ENCODE measurements around the gene TMEM109.

The TMEM109 gene, protein sequence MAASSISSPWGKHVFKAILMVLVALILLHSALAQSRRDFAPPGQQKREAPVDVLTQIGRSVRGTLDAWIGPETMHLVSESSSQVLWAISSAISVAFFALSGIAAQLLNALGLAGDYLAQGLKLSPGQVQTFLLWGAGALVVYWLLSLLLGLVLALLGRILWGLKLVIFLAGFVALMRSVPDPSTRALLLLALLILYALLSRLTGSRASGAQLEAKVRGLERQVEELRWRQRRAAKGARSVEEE

DNA sequence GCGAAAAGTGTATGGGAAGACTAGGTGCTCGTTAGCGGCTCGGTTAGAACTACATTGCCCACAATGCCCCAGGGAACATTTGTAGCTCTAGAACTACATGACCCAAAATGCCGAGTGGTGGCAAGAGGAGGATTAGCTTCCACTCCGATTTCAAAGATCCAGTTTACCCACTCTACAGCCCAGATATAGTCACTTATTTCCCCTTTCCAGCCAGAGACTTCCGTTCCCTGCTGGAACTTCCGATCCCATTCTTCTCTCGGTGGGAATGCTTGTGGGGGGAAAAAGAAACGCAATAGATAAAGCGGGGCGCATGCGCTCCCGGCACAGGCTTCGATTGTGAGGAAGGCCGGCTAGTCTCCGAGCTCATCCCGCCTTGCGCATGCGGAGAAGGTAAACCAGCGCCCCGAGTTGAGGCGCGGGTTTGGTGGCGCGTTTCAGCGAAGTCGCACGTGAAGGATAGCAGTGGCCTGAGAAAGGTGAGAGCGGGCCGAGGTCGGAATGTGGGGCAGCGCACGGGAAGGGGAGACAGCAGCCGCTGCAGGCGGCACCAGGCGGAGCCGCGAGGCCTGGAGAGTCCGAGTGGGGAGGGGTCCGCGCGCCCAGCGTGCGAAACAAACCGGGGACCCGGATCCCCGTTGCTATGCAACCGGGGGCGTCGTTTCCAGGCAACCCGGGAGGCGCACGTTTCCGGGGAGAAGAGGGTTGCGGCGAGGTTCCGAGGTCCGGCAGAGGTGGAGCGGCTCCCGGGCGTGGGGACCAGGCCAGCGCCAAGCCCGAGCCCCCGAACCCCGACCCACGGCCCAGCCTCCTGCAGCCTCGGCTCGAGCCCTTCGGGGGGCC, at the start of gene TMEM109:
TMEM109 (plus strand) TSS at position 366 of the 840 bp plus-strand sequence. CDS start 5,536 bp downstream, outside the sequence.
- H3K36me3 Mint-ChIP-seq (ENCODE audit: low read depth): peaks cover 6% of the 10 kb centered on the region
- H3K9me3 Mint-ChIP-seq: no peaks in the 10 kb centered on the region
- peak within 1 kb of the TSS; percentile 95 for H3K27ac Mint-ChIP-seq
- H3K27me3 Mint-ChIP-seq (ENCODE audit: low read depth): peaks cover 6% of the 10 kb centered on the region
- H3K4me1 Mint-ChIP-seq (ENCODE audit: low read depth): peaks cover 43% of the 10 kb centered on the region
- H3K4me3 Mint-ChIP-seq: peak within 1 kb of the TSS; percentile 96

DNA sequence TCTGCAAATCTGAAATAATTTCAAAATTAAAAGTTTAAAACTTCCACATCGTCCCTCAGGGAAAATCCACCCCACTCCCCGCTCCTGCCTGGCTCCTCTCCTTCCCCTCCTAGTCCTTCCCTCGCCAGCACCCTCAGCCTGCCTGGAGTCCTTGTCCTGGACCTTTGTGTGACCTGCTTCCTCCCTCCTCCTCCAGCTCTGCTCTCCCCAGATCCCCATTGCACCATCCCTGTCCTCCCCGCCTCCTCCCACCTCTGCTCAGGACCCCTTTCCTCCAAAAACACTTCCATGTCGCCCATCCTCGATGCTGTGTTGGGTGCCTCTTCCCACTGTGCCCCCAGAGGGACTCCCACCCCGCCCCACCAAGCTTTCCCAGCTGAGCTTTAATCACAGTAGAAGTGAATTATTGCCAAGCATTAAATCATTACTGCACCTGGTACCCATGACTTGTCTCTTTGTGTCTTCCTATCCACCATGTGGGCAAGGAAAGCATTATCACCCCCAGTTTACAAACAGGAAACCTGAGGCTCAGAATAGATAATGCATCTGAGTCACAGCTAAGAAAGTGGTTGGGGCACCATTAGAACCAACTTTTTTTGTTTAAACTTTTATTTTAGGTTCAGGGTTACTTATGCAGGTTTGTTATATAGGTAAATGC, 49.0 kb upstream of the TMEM109 start:
- Mint-ChIP-seq H3K4me3 (no peak overlapping the region), H3K36me3 (ENCODE audit: low read depth) (no peaks in the 10 kb centered on the region), H3K27ac (no peak overlapping the region), H3K27me3 (ENCODE audit: low read depth) (peaks cover 11% of the 10 kb centered on the region), H3K9me3 (no peaks in the 10 kb centered on the region), H3K4me1 (ENCODE audit: low read depth) (peaks cover 3% of the 10 kb centered on the region)

DNA sequence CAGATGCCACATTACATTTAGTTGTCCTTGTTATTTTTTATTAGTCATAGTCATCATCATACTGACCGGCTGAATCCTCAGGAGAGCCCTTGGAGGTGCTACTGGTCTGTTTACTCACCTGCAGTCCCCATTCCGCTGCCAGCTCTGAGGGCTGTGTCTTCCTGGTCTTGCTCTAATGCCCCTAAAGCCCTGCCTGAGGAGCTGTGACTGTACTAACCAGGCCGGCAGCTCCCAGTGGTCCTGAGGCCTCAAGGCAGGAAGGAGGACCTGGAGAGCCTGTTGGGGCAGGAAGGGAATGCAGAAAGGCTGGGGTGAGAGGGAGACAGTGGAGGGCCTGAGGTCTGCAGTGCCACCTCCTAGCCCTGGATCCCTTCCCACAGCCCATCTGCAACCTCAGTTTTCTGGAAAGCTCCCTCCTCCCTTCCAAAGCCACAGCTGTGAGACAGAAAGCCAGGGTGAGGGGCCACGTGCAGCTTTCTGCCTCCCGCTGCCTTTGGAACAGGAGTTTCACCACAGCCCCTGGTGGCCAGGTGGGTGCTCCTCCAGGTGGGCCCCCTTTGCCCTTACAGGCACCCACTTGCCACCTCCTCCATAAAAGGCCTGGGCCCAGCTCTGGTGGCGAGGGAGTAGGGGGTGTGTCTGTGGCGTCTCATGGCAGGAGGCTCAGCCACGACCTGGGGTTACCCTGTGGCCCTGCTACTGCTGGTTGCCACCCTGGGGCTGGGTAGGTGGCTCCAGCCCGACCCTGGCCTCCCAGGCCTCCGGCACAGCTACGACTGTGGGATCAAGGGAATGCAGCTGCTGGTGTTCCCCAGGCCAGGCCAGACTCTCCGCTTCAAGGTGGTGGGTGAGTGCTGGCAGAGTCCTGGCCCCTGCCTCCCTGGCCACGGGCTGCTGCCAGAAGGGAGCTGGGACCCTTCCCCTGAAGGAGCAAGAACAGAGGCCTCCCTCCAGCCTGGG, 46.8 kb upstream of the TMEM109 start, which contains the start of gene ZP1:
ZP1 (plus strand) TSS at position 632 of the 960 bp plus-strand sequence; CDS start at position 652, 20 bp downstream.
- no peak within 1 kb of the TSS for H3K4me3 Mint-ChIP-seq
- H3K36me3 Mint-ChIP-seq (ENCODE audit: low read depth): no peaks in the 10 kb centered on the region
- H3K4me1 Mint-ChIP-seq (ENCODE audit: low read depth): peaks cover 3% of the 10 kb centered on the region
- H3K9me3 Mint-ChIP-seq: no peaks in the 10 kb centered on the region
- H3K27me3 Mint-ChIP-seq (ENCODE audit: low read depth): peaks cover 11% of the 10 kb centered on the region
- H3K27ac Mint-ChIP-seq: no peak within 1 kb of the TSS

DNA sequence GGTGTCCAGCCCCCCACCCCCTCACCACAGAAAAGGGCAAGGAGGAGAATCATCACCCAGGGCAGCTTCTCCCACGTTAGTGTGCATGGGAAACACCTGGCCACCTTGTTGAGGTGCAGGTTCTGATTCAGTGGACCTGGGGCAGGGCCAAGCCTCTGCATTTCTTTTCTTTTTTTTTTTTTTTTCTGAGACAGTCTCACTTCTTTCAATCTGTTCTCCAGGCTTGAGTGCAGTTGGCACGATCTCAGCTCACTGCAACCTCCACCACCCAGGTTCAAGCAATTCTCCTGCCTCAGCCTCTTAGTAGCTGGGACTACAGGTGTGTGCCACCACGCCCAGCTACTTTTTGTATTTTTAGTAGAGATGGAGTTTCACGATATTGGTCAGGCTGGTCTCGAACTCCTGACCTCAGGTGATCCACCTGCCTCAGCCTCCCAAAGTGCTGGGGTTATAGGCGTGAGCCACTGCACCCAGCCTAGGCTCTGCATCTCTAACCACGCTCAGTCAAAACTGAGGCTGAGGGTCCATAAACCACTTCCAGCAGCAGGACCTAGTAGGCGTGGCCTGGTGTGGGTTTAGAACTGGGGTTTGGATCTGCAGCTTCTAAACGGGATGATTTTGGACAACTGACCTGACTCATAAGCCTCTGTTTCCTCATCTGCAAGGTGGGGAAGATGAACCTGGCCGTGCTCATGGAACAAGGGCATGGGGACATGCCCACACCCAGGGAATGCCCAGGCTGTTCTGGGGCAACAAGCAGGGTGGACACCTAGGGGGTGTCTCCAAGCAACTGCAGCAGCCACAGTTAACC, 45.9 kb upstream of the TMEM109 start:
- H3K4me3 Mint-ChIP-seq: no peak overlapping the region
- no peak overlapping the region for H3K27ac Mint-ChIP-seq
- H3K27me3 Mint-ChIP-seq (ENCODE audit: low read depth): peaks cover 4% of the 10 kb centered on the region
- no peaks in the 10 kb centered on the region for H3K36me3 Mint-ChIP-seq (ENCODE audit: low read depth)
- peaks cover 5% of the 10 kb centered on the region for H3K4me1 Mint-ChIP-seq (ENCODE audit: low read depth)
- H3K9me3 Mint-ChIP-seq: no peaks in the 10 kb centered on the region

DNA sequence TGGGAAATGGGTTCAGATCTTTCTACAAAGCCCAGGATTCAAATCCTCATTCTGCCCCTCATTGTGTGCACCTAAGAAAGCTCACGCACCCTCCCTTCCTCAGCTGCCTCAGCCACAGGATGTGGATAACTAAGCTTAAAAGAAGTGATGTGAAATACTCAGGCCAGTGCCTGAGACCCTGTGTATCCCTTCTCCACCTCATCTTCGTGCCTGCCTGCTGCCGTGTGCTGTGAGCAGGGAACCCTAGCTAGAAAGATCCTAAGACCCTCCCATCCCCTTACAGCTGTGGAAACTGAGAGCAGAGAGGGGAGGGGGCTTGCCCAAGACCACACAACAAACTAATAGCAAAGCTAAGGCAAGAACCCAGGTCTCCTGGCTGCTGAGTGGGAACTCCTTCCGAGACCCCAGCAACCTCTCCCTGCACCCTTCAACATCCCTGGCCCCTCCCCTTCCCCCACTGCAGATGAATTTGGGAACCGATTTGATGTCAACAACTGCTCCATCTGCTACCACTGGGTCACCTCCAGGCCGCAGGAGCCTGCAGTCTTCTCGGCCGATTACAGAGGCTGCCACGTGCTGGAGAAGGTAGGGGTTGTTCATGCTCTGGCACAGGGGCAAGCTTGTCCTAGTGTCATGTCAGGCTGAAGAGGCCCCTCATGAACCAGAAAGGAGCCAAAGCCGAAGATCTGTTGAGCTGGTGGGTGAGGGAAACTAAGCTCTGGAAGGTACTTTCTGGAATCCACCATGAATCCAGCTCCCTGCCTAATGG, 45.1 kb upstream of the TMEM109 start:
- H3K4me3 Mint-ChIP-seq: no peak overlapping the region
- H3K27me3 Mint-ChIP-seq (ENCODE audit: low read depth): peaks cover 4% of the 10 kb centered on the region
- H3K36me3 Mint-ChIP-seq (ENCODE audit: low read depth): no peaks in the 10 kb centered on the region
- H3K27ac Mint-ChIP-seq: no peak overlapping the region
- no peaks in the 10 kb centered on the region for H3K9me3 Mint-ChIP-seq
- peaks cover 7% of the 10 kb centered on the region for H3K4me1 Mint-ChIP-seq (ENCODE audit: low read depth)

DNA sequence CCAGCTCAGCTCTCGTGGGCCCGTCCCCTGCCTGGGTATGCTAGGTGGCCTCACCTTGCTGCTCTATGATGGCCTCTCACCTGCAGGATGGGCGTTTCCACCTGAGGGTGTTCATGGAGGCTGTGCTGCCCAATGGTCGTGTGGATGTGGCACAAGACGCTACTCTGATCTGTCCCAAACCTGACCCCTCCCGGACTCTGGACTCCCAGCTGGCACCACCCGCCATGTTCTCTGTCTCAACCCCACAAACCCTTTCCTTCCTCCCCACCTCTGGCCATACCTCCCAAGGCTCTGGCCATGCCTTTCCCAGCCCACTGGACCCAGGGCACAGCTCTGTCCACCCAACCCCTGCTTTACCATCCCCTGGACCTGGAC, 44.5 kb upstream of the TMEM109 start:
- Mint-ChIP-seq H3K4me1 (ENCODE audit: low read depth) (peaks cover 7% of the 10 kb centered on the region), H3K27ac (no peak overlapping the region), H3K9me3 (no peaks in the 10 kb centered on the region), H3K4me3 (no peak overlapping the region), H3K36me3 (ENCODE audit: low read depth) (no peaks in the 10 kb centered on the region), H3K27me3 (ENCODE audit: low read depth) (peaks cover 2% of the 10 kb centered on the region)

DNA sequence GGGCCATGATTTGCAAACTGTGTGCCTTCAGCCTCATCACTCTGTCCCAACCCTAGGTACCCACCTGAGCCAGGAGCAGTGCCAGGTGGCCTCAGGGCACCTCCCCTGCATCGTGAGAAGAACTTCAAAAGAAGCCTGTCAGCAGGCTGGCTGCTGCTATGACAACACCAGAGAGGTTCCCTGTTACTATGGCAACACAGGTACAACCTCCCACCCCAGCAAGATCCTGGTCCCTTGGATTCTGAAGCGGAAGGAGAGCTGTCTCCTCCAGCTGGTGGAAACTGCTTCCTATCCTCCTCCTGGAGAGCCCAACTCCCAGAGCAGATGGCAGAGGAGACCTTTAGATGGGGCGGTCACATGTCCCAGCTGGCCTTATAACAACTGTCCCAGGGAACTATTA, 43.7 kb upstream of the TMEM109 start:
- Mint-ChIP-seq H3K27ac (no peak overlapping the region), H3K36me3 (ENCODE audit: low read depth) (no peaks in the 10 kb centered on the region), H3K4me1 (ENCODE audit: low read depth) (peaks cover 7% of the 10 kb centered on the region), H3K4me3 (no peak overlapping the region), H3K9me3 (no peaks in the 10 kb centered on the region), H3K27me3 (ENCODE audit: low read depth) (no peaks in the 10 kb centered on the region)

DNA sequence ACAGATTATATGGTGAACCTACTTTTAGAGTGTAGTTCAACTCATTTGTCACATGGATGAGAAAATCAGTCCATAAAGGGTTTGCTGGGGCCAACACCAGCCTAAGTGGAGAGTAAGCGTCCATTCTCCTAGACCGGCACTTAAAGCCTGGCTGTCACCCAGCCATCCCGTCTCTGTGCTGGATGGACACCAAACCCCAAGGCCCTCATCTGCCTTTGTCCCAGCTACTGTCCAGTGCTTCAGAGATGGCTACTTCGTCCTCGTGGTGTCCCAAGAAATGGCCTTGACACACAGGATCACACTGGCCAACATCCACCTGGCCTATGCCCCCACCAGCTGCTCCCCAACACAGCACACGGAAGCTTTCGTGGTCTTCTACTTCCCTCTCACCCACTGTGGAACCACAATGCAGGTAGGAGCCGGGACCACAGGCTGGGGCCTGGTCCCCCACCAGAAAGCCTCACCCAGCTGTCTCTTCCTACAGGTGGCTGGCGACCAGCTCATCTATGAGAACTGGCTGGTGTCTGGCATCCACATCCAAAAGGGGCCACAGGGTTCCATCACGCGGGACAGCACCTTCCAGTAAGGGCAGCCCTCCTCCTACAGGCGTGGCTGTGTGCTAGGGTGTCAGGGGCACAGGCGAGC, 43.1 kb upstream of the TMEM109 start:
- no peaks in the 10 kb centered on the region for H3K27me3 Mint-ChIP-seq (ENCODE audit: low read depth)
- H3K27ac Mint-ChIP-seq: no peak overlapping the region
- peaks cover 7% of the 10 kb centered on the region for H3K4me1 Mint-ChIP-seq (ENCODE audit: low read depth)
- H3K4me3 Mint-ChIP-seq: no peak overlapping the region
- H3K9me3 Mint-ChIP-seq: no peaks in the 10 kb centered on the region
- no peaks in the 10 kb centered on the region for H3K36me3 Mint-ChIP-seq (ENCODE audit: low read depth)

DNA sequence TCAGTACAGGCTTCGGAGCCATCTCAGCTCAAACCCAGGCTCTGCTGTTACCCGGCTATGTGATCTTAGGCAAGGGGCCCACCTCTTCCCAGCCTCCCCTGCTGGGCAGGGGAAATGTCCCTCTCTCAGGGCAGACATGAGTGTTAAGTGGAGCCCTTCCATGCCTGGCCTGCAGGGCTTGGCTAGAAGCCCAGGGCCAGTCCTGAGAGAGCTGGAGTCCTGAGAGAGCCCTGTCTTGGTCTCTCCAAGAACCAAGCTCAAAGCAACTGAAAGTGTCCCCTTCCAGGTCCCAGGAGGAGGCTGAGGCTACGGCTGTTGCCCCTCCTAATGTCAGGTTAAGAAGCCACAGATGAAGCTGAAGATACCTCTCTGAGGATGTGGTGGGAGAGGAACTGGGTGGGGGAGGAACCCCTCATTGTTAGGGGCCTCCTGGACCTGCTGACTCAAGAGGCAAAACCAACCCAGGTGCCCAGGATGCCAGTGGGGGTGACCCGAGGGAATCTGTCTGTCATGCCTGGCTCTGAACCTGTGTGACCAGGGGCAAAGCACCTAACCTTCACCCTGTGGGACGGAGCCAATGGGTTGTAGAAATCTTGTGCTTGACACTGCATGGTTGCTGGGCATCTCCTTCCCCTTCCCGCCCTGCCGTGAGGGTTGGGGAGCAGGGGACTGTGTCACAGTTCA, 42.4 kb upstream of the TMEM109 start:
- H3K27ac Mint-ChIP-seq: no peak overlapping the region
- peaks cover 7% of the 10 kb centered on the region for H3K4me1 Mint-ChIP-seq (ENCODE audit: low read depth)
- H3K4me3 Mint-ChIP-seq: no peak overlapping the region
- H3K36me3 Mint-ChIP-seq (ENCODE audit: low read depth): no peaks in the 10 kb centered on the region
- H3K27me3 Mint-ChIP-seq (ENCODE audit: low read depth): no peaks in the 10 kb centered on the region
- H3K9me3 Mint-ChIP-seq: no peaks in the 10 kb centered on the region

DNA sequence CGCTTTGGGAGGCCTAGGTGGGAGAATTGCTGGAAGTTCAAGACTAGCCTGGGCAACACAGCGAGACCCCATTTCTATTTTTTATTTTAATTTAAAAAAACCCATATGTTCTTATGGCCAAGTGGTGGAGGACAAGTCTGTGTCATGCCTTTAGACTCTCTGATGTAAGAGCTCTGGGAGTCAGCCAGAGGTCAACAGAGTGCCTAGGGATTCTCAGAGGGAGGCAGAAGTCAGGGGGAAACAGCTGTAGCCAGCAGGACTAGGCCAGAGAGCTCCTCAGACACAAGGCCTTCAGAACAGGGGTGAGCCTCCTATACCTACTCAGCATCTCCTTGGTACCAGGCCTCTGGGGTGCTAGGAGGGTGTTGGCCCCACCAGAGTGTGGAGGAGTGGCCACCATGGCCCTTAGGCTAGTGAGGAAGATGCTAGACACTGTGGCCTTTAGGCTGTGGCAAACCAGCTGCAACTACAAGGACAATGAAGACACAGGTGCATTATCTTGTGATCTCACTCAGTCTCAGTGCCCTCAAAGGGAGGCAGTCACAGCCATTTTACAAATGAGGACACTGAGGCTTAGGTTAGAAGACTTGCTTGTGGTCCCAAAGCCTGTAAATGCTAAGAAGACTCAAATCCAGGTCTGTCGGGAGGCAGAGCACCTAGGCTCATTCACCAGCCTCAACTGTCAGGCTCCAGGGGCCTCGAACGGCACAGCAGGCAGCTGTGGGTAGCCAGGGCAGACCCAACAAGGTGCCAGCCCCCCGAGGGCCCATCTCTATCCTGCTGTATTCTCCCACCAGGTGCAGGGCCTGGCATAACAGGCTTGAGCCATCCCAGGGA, 41.6 kb upstream of the TMEM109 start:
- no peak overlapping the region for H3K27ac Mint-ChIP-seq
- no peaks in the 10 kb centered on the region for H3K27me3 Mint-ChIP-seq (ENCODE audit: low read depth)
- no peaks in the 10 kb centered on the region for H3K9me3 Mint-ChIP-seq
- peaks cover 7% of the 10 kb centered on the region for H3K4me1 Mint-ChIP-seq (ENCODE audit: low read depth)
- no peak overlapping the region for H3K4me3 Mint-ChIP-seq
- no peaks in the 10 kb centered on the region for H3K36me3 Mint-ChIP-seq (ENCODE audit: low read depth)

DNA sequence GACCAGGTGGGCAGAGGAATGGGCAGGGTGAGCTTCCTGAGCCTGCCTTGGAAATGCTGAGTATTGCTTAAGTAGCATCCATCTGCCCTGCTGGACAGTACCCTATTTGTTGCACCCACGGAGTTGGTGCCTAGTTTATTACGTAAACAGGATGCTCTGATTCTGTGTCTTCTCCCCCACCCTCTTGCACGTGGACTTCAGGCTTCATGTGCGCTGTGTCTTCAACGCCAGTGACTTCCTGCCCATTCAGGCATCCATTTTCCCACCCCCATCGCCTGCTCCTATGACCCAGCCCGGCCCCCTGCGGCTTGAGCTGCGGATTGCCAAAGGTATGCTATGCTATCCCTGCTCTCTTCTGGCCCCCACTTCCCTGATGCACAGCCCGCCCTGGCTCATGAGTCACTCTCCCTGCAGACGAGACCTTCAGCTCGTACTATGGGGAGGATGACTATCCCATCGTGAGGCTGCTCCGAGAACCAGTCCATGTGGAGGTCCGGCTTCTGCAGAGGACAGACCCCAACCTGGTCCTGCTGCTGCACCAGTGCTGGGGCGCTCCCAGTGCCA, 40.9 kb upstream of the TMEM109 start:
- no peak overlapping the region for H3K4me3 Mint-ChIP-seq
- no peaks in the 10 kb centered on the region for H3K9me3 Mint-ChIP-seq
- peaks cover 3% of the 10 kb centered on the region for H3K36me3 Mint-ChIP-seq (ENCODE audit: low read depth)
- H3K27ac Mint-ChIP-seq: no peak overlapping the region
- H3K27me3 Mint-ChIP-seq (ENCODE audit: low read depth): no peaks in the 10 kb centered on the region
- H3K4me1 Mint-ChIP-seq (ENCODE audit: low read depth): peaks cover 7% of the 10 kb centered on the region
